ENCODE data around the gene GRK4. TPM values are rescaled to one million over a fixed set of nuclear protein-coding genes. Genes with fewer than 3 reads are reported as not detected.
"Not testable (repeated sequence)": the region's sequence is repeated elsewhere in the genome, so short reads cannot be mapped to it uniquely, and the experiment has no call there.

Gene GRK4
- 1.3 and 3.2 TPM in 2 replicates for total RNA-seq (ENCODE audit: low replicate concordance)

GRCh38 chr4:2963175-2963965 lies at the start of gene GRK4, which contains the start of gene NOP14:
Gene GRK4 (plus strand): TSS chr4:2963571. CDS start chr4:2964071, 500 bp downstream.
Gene NOP14 (minus strand): TSS chr4:2963406. CDS start chr4:2963319, 87 bp downstream.
- H3K27me3 Mint-ChIP-seq (ENCODE audit: insufficient read depth, low read depth) = peaks cover 4% of the 10 kb centered on the region
- Histone ChIP-seq H3K27me3 (peaks cover 11% of the 10 kb centered on the region), H3K27ac (no peak within 1 kb of the TSS), H3K9ac (peak within 1 kb of the TSS; percentile 33), H2AFZ (replicated peaks) (peak within 1 kb of the TSS; percentile 97), H3K4me2 (peak within 1 kb of the TSS; percentile 90), H3K4me3 (peak within 1 kb of the TSS; percentile 89), H3F3A (ENCODE audit: low read depth) (peaks cover 33% of the 10 kb centered on the region), H3K79me2 (ENCODE audit: low read depth) (peaks cover 32% of the 10 kb centered on the region), H4K20me1 (ENCODE audit: low read depth) (peaks cover 24% of the 10 kb centered on the region), H3K4me1 (peaks cover 6% of the 10 kb centered on the region), H3K36me3 (no peaks in the 10 kb centered on the region), H3K9me3 (ENCODE audit: low read depth) (no peaks in the 10 kb centered on the region)
- H3K27ac Mint-ChIP-seq = peak within 1 kb of the TSS; percentile 72
- peak within 1 kb of the TSS; percentile 94 for H3K4me3 Mint-ChIP-seq
- H3K4me1 Mint-ChIP-seq = peaks cover 24% of the 10 kb centered on the region
- peak; percentile 100 for DNase-seq (ENCODE audit: low spot score)
- peaks cover 10% of the 10 kb centered on the region for H3K36me3 Mint-ChIP-seq
- H3K9me3 Mint-ChIP-seq = no peaks in the 10 kb centered on the region
- TF ChIP-seq, protein P1, sequence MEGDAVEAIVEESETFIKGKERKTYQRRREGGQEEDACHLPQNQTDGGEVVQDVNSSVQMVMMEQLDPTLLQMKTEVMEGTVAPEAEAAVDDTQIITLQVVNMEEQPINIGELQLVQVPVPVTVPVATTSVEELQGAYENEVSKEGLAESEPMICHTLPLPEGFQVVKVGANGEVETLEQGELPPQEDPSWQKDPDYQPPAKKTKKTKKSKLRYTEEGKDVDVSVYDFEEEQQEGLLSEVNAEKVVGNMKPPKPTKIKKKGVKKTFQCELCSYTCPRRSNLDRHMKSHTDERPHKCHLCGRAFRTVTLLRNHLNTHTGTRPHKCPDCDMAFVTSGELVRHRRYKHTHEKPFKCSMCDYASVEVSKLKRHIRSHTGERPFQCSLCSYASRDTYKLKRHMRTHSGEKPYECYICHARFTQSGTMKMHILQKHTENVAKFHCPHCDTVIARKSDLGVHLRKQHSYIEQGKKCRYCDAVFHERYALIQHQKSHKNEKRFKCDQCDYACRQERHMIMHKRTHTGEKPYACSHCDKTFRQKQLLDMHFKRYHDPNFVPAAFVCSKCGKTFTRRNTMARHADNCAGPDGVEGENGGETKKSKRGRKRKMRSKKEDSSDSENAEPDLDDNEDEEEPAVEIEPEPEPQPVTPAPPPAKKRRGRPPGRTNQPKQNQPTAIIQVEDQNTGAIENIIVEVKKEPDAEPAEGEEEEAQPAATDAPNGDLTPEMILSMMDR (IDR thresholded peaks at IDR 0.05) = peak; percentile 27
- peak; percentile 49 for TF ChIP-seq EZH2phosphoT487 (IDR thresholded peaks at IDR 0.05)
- no peak for TF ChIP-seq EZH2 (IDR thresholded peaks at IDR 0.05)

DNA sequence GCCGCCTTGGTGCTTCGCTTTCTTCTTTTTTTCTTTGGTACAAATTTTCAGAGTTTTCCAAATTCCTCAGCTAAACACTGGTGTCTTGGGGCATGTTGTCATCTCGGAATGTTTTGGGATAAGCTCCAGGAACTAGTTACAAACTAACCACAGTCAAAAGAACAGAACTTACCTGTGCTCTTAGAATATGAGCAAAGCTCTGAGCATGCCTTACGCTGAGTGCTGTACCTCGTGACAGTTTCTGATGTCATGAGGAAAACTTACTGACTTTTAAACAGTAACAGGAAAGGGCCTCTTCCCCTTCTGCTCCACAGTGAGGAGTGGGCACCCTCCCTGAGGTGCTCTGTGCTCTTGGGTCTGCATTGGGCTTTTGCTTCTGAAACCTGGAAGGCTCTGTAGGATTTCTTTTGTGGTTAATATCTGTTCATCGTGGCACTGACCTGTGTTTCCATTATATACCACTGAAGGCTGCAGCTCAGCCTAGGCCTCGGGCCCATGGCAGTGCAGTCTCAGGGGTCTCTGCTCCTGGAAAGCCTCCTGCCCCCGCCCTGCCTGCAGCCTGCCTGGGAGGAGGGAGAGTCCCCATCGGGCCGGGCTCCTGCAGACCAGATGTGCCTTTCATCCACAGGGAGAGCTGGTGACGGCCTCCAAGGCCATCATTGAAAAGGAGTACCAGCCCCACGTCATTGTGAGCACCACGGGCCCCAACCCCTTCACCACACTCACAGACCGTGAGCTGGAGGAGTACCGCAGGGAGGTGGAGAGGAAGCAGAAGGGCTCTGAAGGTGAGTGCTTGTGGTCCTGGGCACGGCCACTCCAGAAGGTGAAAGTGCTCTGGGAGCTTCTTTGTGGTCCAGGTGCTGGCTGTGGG lies 48.9 kb upstream of the GRK4 start:
- Histone ChIP-seq H3K9ac (no peak overlapping the region), H3K9me3 (ENCODE audit: low read depth) (peaks cover 2% of the 10 kb centered on the region), H4K20me1 (ENCODE audit: low read depth) (peaks cover 7% of the 10 kb centered on the region), H3K27ac (no peak overlapping the region), H3K79me2 (ENCODE audit: low read depth) (peaks cover 30% of the 10 kb centered on the region), H3K4me2 (no peak overlapping the region), H3K36me3 (peaks cover 17% of the 10 kb centered on the region), H3K4me1 (no peaks in the 10 kb centered on the region), H3F3A (ENCODE audit: low read depth) (no peaks in the 10 kb centered on the region), H3K4me3 (no peak overlapping the region), H2AFZ (replicated peaks) (no peak overlapping the region), H3K27me3 (no peaks in the 10 kb centered on the region)
- H3K27me3 Mint-ChIP-seq (ENCODE audit: insufficient read depth, low read depth) = peaks cover 9% of the 10 kb centered on the region
- no peaks in the 10 kb centered on the region for H3K4me1 Mint-ChIP-seq
- H3K27ac Mint-ChIP-seq = no peak overlapping the region
- H3K36me3 Mint-ChIP-seq = peaks cover 49% of the 10 kb centered on the region
- peaks cover 25% of the 10 kb centered on the region for H3K9me3 Mint-ChIP-seq
- TF ChIP-seq EZH2 (IDR thresholded peaks at IDR 0.05) (no peak), EZH2phosphoT487 (IDR thresholded peaks at IDR 0.05) (no peak)
- TF ChIP-seq, protein P1 (IDR thresholded peaks at IDR 0.05) = no peak
- no peak for DNase-seq (ENCODE audit: low spot score)
- no peak overlapping the region for H3K4me3 Mint-ChIP-seq

GRCh38 chr4:2915789-2916188 lies 47.6 kb upstream of the GRK4 start:
- Histone ChIP-seq H3K4me2 (no peak overlapping the region), H3K4me3 (no peak overlapping the region), H2AFZ (replicated peaks) (no peak overlapping the region), H3K79me2 (ENCODE audit: low read depth) (peaks cover 43% of the 10 kb centered on the region), H3K36me3 (peaks cover 25% of the 10 kb centered on the region), H4K20me1 (ENCODE audit: low read depth) (no peaks in the 10 kb centered on the region), H3K27me3 (no peaks in the 10 kb centered on the region), H3K9ac (no peak overlapping the region), H3K4me1 (no peaks in the 10 kb centered on the region), H3K27ac (no peak overlapping the region), H3K9me3 (ENCODE audit: low read depth) (peaks cover 5% of the 10 kb centered on the region), H3F3A (ENCODE audit: low read depth) (no peaks in the 10 kb centered on the region)
- H3K9me3 Mint-ChIP-seq = peaks cover 36% of the 10 kb centered on the region
- H3K27me3 Mint-ChIP-seq (ENCODE audit: insufficient read depth, low read depth) = peaks cover 9% of the 10 kb centered on the region
- H3K4me3 Mint-ChIP-seq = no peak overlapping the region
- H3K4me1 Mint-ChIP-seq = no peaks in the 10 kb centered on the region
- peaks cover 58% of the 10 kb centered on the region for H3K36me3 Mint-ChIP-seq
- DNase-seq (ENCODE audit: low spot score) = no peak
- TF ChIP-seq EZH2 (IDR thresholded peaks at IDR 0.05) (no peak), EZH2phosphoT487 (IDR thresholded peaks at IDR 0.05) (no peak)
- TF ChIP-seq, protein P1 (IDR thresholded peaks at IDR 0.05) = no peak
- no peak overlapping the region for H3K27ac Mint-ChIP-seq

GRCh38 chr4:2916696-2917095 lies 46.7 kb upstream of the GRK4 start:
- Mint-ChIP-seq H3K9me3 (peaks cover 41% of the 10 kb centered on the region), H3K27me3 (ENCODE audit: insufficient read depth, low read depth) (peaks cover 11% of the 10 kb centered on the region), H3K36me3 (peaks cover 61% of the 10 kb centered on the region)
- H3K27ac Mint-ChIP-seq; H2AFZ ChIP-seq (replicated peaks); H3K4me1 ChIP-seq; H3K4me2 ChIP-seq; H3K4me1 Mint-ChIP-seq; H4K20me1 ChIP-seq (ENCODE audit: low read depth); H3K4me3 Mint-ChIP-seq; H3K9ac ChIP-seq; DNase-seq (ENCODE audit: low spot score); H3K4me3 ChIP-seq; H3K27ac ChIP-seq; H3K9me3 ChIP-seq (ENCODE audit: low read depth); H3K27me3 ChIP-seq; H3F3A ChIP-seq (ENCODE audit: low read depth): not testable (repeated sequence)
- Histone ChIP-seq H3K79me2 (ENCODE audit: low read depth) (peaks cover 50% of the 10 kb centered on the region), H3K36me3 (peaks cover 25% of the 10 kb centered on the region)

DNA sequence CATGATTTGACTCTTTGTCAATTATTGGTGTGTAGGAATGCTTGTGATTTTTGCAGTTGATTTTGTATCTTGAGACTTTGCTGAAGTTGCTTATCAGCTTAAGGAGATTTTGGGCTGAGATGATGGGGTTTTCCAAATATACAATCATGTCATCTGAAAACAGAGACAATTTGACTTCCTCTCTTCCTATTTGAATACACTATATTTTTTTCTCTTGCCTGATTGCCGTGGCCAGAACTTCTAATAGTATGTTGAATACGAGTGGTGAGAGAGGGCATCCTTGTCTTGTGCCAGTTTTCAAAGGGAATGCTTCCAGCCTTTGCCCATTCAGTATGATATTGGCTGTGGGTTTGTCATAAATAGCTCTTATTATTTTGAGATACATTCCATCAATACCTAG lies 45.1 kb upstream of the GRK4 start:
- not testable (repeated sequence) for H4K20me1 ChIP-seq (ENCODE audit: low read depth); H3K27me3 Mint-ChIP-seq (ENCODE audit: insufficient read depth, low read depth); H3K9me3 ChIP-seq (ENCODE audit: low read depth); H2AFZ ChIP-seq (replicated peaks); H3K4me2 ChIP-seq; H3K27ac ChIP-seq; H3K9ac ChIP-seq; H3K4me3 Mint-ChIP-seq; H3K4me3 ChIP-seq; H3K27me3 ChIP-seq; DNase-seq (ENCODE audit: low spot score); H3K27ac Mint-ChIP-seq
- H3K9me3 Mint-ChIP-seq = peaks cover 42% of the 10 kb centered on the region
- Histone ChIP-seq H3K36me3 (peaks cover 25% of the 10 kb centered on the region), H3K79me2 (ENCODE audit: low read depth) (peaks cover 54% of the 10 kb centered on the region), H3F3A (ENCODE audit: low read depth) (peaks cover 13% of the 10 kb centered on the region), H3K4me1 (peaks cover 11% of the 10 kb centered on the region)
- H3K4me1 Mint-ChIP-seq = peaks cover 21% of the 10 kb centered on the region
- peaks cover 61% of the 10 kb centered on the region for H3K36me3 Mint-ChIP-seq
